ENCODE results near the gene PPP1R15B.

The PPP1R15B gene

GRCh38 chr1:204366759-204367158 lies 44.9 kb downstream of the PPP1R15B start:
- FAIRE-seq: no peak
- no peak for TF ChIP-seq POLR2A (IDR thresholded peaks at IDR 0.05; ENCODE audit: low read depth, low read length)
- peak; percentile 28 for DNase-seq (ENCODE audit: insufficient read length, low spot score)

GRCh38 chr1:204363335-204364114 lies 48.1 kb downstream of the PPP1R15B start:
- DNase-seq (ENCODE audit: insufficient read length, low spot score) (peak; percentile 53), FAIRE-seq (no peak)
- no peak for TF ChIP-seq POLR2A (IDR thresholded peaks at IDR 0.05; ENCODE audit: low read depth, low read length)

- DNase-seq (ENCODE audit: insufficient read length, low spot score) (no peak), FAIRE-seq (no peak)
- TF ChIP-seq POLR2A (IDR thresholded peaks at IDR 0.05; ENCODE audit: low read depth, low read length): no peak
These were observed 48.7 kb downstream of the PPP1R15B start for GRCh38 chr1:204362984-204363334.

GRCh38 chr1:204361781-204362180 lies 49.8 kb downstream of the PPP1R15B start:
- DNase-seq (ENCODE audit: insufficient read length, low spot score) (no peak), FAIRE-seq (no peak)
- TF ChIP-seq POLR2A (IDR thresholded peaks at IDR 0.05; ENCODE audit: low read depth, low read length): no peak

- TF ChIP-seq POLR2A (IDR thresholded peaks at IDR 0.05; ENCODE audit: low read depth, low read length): no peak
- no peak for FAIRE-seq
- DNase-seq (ENCODE audit: insufficient read length, low spot score): no peak
These were observed 50.3 kb downstream of the PPP1R15B start for GRCh38 chr1:204361341-204361771.

- no peak for FAIRE-seq
- DNase-seq (ENCODE audit: insufficient read length, low spot score): no peak
- no peak for TF ChIP-seq POLR2A (IDR thresholded peaks at IDR 0.05; ENCODE audit: low read depth, low read length)
These were observed 51.3 kb downstream of the PPP1R15B start for GRCh38 chr1:204360314-204360713.

- DNase-seq (ENCODE audit: insufficient read length, low spot score) (no peak), FAIRE-seq (no peak)
- TF ChIP-seq POLR2A (IDR thresholded peaks at IDR 0.05; ENCODE audit: low read depth, low read length): no peak
These were observed 52.0 kb downstream of the PPP1R15B start, which contains the start of gene PLEKHA6 for GRCh38 chr1:204359474-204360255. Gene PLEKHA6, minus strand, starts transcription at chr1:204359929. Its CDS starts 86,202 bp downstream, at chr1:204273727.

- TF ChIP-seq POLR2A (IDR thresholded peaks at IDR 0.05; ENCODE audit: low read depth, low read length): no peak
- DNase-seq (ENCODE audit: insufficient read length, low spot score) (no peak), FAIRE-seq (no peak)
These were observed 52.5 kb downstream of the PPP1R15B start for GRCh38 chr1:204359131-204359473.

GRCh38 chr1:204358605-204359004 lies 53.0 kb downstream of the PPP1R15B start:
- no peak for DNase-seq (ENCODE audit: insufficient read length, low spot score)
- TF ChIP-seq POLR2A (IDR thresholded peaks at IDR 0.05; ENCODE audit: low read depth, low read length): no peak
- no peak for FAIRE-seq

GRCh38 chr1:204357551-204358490 lies 53.8 kb downstream of the PPP1R15B start:
- TF ChIP-seq POLR2A (IDR thresholded peaks at IDR 0.05; ENCODE audit: low read depth, low read length): no peak
- DNase-seq (ENCODE audit: insufficient read length, low spot score): no peak
- FAIRE-seq: no peak

- no peak for TF ChIP-seq POLR2A (IDR thresholded peaks at IDR 0.05; ENCODE audit: low read depth, low read length)
- FAIRE-seq: no peak
- DNase-seq (ENCODE audit: insufficient read length, low spot score): no peak
These were observed 54.6 kb downstream of the PPP1R15B start for GRCh38 chr1:204356997-204357396.

- no peak for FAIRE-seq
- DNase-seq (ENCODE audit: insufficient read length, low spot score): no peak
- no peak for TF ChIP-seq POLR2A (IDR thresholded peaks at IDR 0.05; ENCODE audit: low read depth, low read length)
These were observed 55.7 kb downstream of the PPP1R15B start for GRCh38 chr1:204355913-204356312.

GRCh38 chr1:204354579-204354978 lies 57.0 kb downstream of the PPP1R15B start:
- no peak for DNase-seq (ENCODE audit: insufficient read length, low spot score)
- no peak for TF ChIP-seq POLR2A (IDR thresholded peaks at IDR 0.05; ENCODE audit: low read depth, low read length)
- no peak for FAIRE-seq

Measured in H54 (cell line).